ENCODE results near the gene MUC4.

DNA sequence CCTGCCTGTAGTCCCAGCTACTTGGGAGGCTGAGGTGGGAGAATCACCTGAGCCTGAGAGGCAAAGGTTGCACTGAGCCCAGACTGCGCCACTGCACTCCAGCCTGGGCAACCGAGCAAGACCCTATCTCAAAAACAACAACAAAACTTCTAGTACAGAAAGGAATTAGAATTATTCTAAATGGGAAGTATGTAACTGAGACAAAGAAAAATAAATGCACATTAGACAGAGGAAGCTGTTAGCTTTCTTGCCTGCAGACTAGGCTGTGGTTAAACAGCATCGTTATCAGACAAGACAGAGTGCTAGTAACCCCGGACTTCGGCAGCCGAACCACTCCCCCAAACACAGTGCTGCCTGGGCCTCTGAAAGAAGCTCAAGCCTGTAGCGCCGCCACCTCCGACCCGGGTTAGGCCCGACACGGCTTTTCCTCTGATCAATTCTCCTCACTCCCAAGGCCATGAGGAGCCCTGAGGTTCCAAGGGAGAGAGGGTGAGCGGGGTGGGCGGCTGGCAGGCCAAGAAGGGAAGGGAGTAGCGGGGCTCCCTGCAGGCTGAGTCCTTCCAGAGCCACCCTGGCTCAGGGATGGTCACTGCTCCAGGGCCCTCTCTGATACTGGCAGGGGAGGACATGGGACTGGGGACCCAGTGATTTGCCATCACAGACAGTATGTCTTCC is 44.8 kb upstream of the MUC4 start:
- TF ChIP-seq, protein P1, sequence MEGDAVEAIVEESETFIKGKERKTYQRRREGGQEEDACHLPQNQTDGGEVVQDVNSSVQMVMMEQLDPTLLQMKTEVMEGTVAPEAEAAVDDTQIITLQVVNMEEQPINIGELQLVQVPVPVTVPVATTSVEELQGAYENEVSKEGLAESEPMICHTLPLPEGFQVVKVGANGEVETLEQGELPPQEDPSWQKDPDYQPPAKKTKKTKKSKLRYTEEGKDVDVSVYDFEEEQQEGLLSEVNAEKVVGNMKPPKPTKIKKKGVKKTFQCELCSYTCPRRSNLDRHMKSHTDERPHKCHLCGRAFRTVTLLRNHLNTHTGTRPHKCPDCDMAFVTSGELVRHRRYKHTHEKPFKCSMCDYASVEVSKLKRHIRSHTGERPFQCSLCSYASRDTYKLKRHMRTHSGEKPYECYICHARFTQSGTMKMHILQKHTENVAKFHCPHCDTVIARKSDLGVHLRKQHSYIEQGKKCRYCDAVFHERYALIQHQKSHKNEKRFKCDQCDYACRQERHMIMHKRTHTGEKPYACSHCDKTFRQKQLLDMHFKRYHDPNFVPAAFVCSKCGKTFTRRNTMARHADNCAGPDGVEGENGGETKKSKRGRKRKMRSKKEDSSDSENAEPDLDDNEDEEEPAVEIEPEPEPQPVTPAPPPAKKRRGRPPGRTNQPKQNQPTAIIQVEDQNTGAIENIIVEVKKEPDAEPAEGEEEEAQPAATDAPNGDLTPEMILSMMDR (IDR thresholded peaks at IDR 0.05) = no peak
- no peak for TF ChIP-seq POLR2A (IDR thresholded peaks at IDR 0.05)
- no peak for TF ChIP-seq EP300 (IDR thresholded peaks at IDR 0.05)
